ENCODE data around the gene FAM114A2.

DNA sequence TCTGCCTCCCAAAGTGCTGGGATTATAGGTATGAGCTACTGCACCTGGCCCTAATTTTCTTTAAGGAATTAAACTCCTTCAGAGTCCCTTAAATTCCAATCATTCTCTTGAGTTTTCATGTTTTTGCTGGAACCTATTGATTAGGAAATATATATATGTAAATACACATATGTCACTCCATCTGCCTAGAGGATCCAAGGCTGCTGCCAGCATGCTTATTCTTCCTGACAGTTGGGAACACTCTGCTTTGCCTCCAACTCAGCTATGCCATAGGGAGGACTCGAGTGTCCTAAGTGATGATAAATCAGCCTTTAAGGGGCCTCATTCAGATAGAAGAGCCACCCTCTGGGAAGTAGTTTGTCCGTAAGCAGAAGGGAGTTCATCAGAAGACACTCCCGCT is 21.9 kb upstream of the FAM114A2 start:
- no peak for TF ChIP-seq POLR2A (IDR thresholded peaks at IDR 0.05)
- TF ChIP-seq, protein P1, sequence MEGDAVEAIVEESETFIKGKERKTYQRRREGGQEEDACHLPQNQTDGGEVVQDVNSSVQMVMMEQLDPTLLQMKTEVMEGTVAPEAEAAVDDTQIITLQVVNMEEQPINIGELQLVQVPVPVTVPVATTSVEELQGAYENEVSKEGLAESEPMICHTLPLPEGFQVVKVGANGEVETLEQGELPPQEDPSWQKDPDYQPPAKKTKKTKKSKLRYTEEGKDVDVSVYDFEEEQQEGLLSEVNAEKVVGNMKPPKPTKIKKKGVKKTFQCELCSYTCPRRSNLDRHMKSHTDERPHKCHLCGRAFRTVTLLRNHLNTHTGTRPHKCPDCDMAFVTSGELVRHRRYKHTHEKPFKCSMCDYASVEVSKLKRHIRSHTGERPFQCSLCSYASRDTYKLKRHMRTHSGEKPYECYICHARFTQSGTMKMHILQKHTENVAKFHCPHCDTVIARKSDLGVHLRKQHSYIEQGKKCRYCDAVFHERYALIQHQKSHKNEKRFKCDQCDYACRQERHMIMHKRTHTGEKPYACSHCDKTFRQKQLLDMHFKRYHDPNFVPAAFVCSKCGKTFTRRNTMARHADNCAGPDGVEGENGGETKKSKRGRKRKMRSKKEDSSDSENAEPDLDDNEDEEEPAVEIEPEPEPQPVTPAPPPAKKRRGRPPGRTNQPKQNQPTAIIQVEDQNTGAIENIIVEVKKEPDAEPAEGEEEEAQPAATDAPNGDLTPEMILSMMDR (IDR thresholded peaks at IDR 0.05): no peak

All from heart left ventricle (tissue), 13 donors.